ENCODE measurements around the gene SMIM41.

SMIM41 gene

DNA sequence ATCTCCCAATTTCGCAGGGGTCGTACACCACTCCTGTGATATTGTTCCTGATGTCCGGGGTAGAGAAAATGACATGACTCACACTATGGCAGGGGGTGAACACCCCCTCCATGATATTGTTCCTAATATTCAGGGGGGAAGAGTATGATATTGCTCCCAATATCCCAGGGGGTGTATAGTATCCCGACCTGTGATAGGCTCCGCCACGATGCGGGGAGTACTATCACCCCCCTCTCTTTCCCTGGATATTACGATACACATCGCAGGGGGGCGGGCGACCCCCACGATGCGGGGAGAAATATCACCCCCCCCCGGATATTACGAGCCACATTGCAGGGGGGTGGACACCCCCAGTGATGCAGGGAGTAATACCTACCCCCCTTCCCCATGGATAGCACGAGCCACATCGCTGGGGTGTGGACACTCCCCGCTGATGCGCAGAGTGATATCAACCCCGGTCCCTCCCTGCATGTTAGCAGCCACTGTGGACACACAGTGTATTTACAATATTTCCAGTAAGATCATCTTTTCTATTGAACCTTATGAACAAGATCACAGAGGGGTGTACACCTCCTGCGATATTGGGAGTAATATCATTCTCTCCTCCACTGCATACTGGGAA, 17.7 kb downstream of the SMIM41 start:
- TF ChIP-seq, protein P1, sequence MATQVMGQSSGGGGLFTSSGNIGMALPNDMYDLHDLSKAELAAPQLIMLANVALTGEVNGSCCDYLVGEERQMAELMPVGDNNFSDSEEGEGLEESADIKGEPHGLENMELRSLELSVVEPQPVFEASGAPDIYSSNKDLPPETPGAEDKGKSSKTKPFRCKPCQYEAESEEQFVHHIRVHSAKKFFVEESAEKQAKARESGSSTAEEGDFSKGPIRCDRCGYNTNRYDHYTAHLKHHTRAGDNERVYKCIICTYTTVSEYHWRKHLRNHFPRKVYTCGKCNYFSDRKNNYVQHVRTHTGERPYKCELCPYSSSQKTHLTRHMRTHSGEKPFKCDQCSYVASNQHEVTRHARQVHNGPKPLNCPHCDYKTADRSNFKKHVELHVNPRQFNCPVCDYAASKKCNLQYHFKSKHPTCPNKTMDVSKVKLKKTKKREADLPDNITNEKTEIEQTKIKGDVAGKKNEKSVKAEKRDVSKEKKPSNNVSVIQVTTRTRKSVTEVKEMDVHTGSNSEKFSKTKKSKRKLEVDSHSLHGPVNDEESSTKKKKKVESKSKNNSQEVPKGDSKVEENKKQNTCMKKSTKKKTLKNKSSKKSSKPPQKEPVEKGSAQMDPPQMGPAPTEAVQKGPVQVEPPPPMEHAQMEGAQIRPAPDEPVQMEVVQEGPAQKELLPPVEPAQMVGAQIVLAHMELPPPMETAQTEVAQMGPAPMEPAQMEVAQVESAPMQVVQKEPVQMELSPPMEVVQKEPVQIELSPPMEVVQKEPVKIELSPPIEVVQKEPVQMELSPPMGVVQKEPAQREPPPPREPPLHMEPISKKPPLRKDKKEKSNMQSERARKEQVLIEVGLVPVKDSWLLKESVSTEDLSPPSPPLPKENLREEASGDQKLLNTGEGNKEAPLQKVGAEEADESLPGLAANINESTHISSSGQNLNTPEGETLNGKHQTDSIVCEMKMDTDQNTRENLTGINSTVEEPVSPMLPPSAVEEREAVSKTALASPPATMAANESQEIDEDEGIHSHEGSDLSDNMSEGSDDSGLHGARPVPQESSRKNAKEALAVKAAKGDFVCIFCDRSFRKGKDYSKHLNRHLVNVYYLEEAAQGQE (IDR thresholded peaks at IDR 0.05; ENCODE audit: insufficient read depth in 1 of 2, low read depth in 2 of 2, low read length in 2 of 2), result no peak
- TF ChIP-seq FOXP2 (optimal IDR thresholded peaks at IDR 0.05; ENCODE audit: borderline replicate concordance, extremely low read depth, extremely low read length, insufficient read depth) (no peak), TAF1 (IDR thresholded peaks at IDR 0.05; ENCODE audit: borderline replicate concordance, insufficient read depth, low read length) (no peak), SIN3A (IDR thresholded peaks at IDR 0.05; ENCODE audit: borderline replicate concordance, insufficient read depth, low read length) (no peak), POLR2AphosphoS5 (IDR thresholded peaks at IDR 0.05; ENCODE audit: low read depth, low read length) (no peak)

DNA sequence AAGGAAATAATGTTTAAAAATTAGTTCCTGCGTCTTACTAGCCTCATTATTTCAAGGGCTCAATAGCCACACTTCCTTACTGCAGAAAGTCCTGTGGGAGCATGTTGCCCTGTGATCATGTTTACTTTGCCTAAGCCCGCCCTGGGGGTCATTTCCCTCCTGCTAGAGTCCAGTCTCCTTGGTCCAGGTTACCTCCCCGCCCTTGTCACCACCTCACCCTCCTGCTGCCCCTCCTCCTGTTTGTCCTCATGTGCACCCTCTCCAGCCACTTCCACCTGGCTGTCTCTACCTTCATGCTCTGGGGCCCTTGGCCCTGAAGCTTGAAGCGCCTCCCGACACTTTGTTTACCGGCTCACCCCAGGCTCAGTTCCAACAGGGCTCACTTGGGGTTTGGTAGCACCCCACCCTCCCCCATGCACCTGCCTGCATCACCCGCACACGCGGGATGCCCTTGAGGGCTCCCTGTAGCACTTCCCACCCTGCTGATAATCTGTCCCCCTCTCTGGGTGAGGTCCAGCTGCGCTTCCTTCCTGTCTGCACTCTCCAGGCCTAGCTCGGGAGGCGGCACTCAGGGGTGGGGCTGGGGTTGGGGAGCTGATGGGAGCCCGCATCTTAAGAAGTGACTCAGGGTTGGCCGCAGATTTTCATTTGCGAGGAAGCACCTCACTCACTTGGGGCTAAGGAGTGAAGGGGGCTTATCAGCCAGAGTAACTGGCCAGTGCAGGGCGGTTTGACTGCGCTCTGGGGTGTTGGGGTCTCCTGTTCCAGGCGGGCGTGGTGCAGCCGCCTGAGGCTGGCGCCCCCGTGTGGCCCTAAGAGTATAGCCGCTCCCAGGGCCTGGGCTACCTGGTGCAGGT, 40.1 kb downstream of the SMIM41 start:
- TF ChIP-seq, protein P1 (IDR thresholded peaks at IDR 0.05; ENCODE audit: insufficient read depth in 1 of 2, low read depth in 2 of 2, low read length in 2 of 2), result no peak
- TF ChIP-seq TAF1 (IDR thresholded peaks at IDR 0.05; ENCODE audit: borderline replicate concordance, insufficient read depth, low read length) (no peak), SIN3A (IDR thresholded peaks at IDR 0.05; ENCODE audit: borderline replicate concordance, insufficient read depth, low read length) (no peak), POLR2AphosphoS5 (IDR thresholded peaks at IDR 0.05; ENCODE audit: low read depth, low read length) (no peak), FOXP2 (optimal IDR thresholded peaks at IDR 0.05; ENCODE audit: borderline replicate concordance, extremely low read depth, extremely low read length, insufficient read depth) (no peak)

DNA sequence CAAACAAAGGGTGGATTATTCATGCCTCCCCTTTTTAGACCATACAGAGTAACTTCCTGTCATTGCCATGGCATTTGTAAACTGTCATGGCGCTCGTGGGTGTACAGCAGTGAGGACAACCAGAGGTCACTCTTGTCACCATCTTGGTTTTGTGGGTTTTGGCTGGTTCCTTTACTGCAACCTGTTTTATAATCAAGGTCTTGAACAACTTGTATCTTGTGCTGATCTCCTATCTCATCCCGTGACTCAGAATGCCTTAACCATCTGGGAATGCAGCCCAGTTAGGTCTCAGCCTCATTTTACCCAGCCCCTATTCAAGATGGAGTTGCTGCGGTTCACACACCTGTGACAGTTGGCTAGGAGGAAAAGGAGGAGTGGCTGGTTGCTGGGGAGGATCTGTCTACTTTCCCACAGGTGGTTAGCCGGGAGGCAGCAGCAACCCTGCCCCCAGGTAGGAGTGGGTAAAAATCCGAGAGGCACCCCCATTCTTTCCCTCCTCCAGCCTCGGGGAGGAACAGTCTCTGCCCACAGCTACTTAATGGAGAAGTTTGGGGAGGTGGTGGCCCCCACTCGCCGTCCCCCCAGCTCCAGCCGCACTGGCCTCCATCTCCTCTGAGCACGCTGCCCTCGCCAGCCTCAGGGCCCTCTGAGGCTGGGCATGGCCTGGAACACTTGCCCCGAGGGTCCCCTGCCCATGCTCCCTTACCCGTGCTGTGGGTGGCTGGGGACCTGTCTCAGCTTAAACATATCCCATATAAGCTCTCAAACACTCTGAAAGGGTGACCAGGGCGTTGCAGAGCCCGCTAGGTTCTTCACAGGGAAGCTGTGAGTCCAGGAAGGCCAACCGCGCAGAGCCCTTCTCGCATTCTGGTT, 41.7 kb downstream of the SMIM41 start:
- TF ChIP-seq FOXP2 (optimal IDR thresholded peaks at IDR 0.05; ENCODE audit: borderline replicate concordance, extremely low read depth, extremely low read length, insufficient read depth) (no peak), TAF1 (IDR thresholded peaks at IDR 0.05; ENCODE audit: borderline replicate concordance, insufficient read depth, low read length) (no peak), SIN3A (IDR thresholded peaks at IDR 0.05; ENCODE audit: borderline replicate concordance, insufficient read depth, low read length) (no peak), POLR2AphosphoS5 (IDR thresholded peaks at IDR 0.05; ENCODE audit: low read depth, low read length) (no peak)
- TF ChIP-seq, protein P1 (IDR thresholded peaks at IDR 0.05; ENCODE audit: insufficient read depth in 1 of 2, low read depth in 2 of 2, low read length in 2 of 2), result no peak

DNA sequence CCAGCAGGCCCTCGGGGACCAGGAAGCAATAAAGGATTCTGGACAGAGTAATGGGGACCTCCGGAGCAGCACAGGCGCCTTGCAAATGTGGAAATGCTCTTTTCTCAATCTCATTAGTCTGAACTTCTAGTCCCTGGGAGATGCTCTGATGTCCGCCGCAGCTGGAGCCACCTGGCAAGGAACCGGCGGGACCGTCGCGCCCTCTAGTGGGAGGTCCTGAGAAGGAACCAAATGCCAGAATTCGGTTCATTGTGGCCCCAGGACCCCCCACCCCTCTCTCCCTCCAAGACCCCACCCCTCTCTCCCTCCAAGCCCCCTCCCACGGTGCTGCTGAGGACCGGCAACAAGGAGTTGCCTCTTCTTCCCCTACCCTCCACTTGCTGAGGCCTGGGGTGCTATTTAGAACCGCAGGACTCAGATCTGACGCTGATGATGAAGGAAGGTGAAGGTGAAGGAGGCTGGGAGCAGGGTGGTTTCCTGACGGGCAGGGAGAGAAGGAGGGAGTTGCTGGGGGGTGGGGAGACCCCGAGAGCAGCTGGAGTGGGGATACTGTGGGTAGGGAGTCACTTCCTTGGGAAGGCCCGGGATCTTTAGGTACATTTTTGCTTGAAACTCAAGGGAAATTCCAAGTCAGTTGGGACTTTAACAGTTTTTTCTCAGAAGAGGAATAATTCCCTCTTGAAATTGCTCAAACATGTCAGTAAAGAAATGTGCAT, 42.5 kb downstream of the SMIM41 start:
- TF ChIP-seq, protein P1 (IDR thresholded peaks at IDR 0.05; ENCODE audit: insufficient read depth in 1 of 2, low read depth in 2 of 2, low read length in 2 of 2), result no peak
- TF ChIP-seq TAF1 (IDR thresholded peaks at IDR 0.05; ENCODE audit: borderline replicate concordance, insufficient read depth, low read length) (no peak), FOXP2 (optimal IDR thresholded peaks at IDR 0.05; ENCODE audit: borderline replicate concordance, extremely low read depth, extremely low read length, insufficient read depth) (no peak), POLR2AphosphoS5 (IDR thresholded peaks at IDR 0.05; ENCODE audit: low read depth, low read length) (no peak), SIN3A (IDR thresholded peaks at IDR 0.05; ENCODE audit: borderline replicate concordance, insufficient read depth, low read length) (no peak)

All from PFSK-1 (cell line).